NCI-H2081 treated with DMSO at 0.1 percent for 48 hours (cell line): Measurements from ENCODE around the gene CGAS.
"Not testable (repeated sequence)": the region's sequence is repeated elsewhere in the genome, so short reads cannot be mapped to it uniquely, and the experiment has no call there.

Experiments
- DNase-seq: peaks from one replicate; lab custom pipeline; 2025; lab: John Stamatoyannopoulos, UW

The CGAS gene

GRCh38 chr6:73395875-73396274, 56.2 kb downstream of the CGAS start:
- no peak for DNase-seq

GRCh38 chr6:73394577-73395354, 57.3 kb downstream of the CGAS start, which contains the start of gene DDX43:
DDX43 (plus strand) TSS chr6:73394828; CDS start chr6:73394906, 78 bp downstream.
- peak; percentile 68 for DNase-seq

- DNase-seq: no peak
These were observed 58.8 kb downstream of the CGAS start for GRCh38 chr6:73393278-73393677.

- not testable (repeated sequence) for DNase-seq
These were observed 59.9 kb downstream of the CGAS start for GRCh38 chr6:73392188-73392587.

- no peak for DNase-seq
These were observed 60.4 kb downstream of the CGAS start for GRCh38 chr6:73391675-73392074.

- peak; percentile 1 for DNase-seq
These were observed 62.2 kb downstream of the CGAS start for GRCh38 chr6:73389854-73390253.

GRCh38 chr6:73388800-73389512, 63.1 kb downstream of the CGAS start:
- DNase-seq: peak; percentile 2

- no peak for DNase-seq
These were observed 63.7 kb downstream of the CGAS start for GRCh38 chr6:73388433-73388799.

GRCh38 chr6:73382462-73383113, 69.5 kb downstream of the CGAS start:
- DNase-seq: no peak

GRCh38 chr6:73381531-73381930, 70.6 kb downstream of the CGAS start:
- DNase-seq: not testable (repeated sequence)

GRCh38 chr6:73377225-73377624, 74.9 kb downstream of the CGAS start:
- DNase-seq: no peak

- DNase-seq: no peak
These were observed 76.9 kb downstream of the CGAS start for GRCh38 chr6:73375216-73375615.
